Parathyroid adenoma (tissue), 2 donors: ENCODE data around the gene PRPS2.

Experiments
- H2AFZ ChIP-seq: fragments of 300-600 bp; sonication (generic); one replicate; pipeline ENCODE4 v1.7.0; 2017; ENCODE audit warnings: antibody characterized with exemption, mild to moderate bottlenecking
- H3K27ac ChIP-seq: fragments of 300-600 bp; sonication (generic); one replicate; pipeline ENCODE4 v1.7.0; 2017
- H3K27me3 ChIP-seq: fragments of 300-600 bp; sonication (generic); one replicate; pipeline ENCODE4 v1.7.0; 2017; ENCODE audit warnings: low read length; ENCODE audit not compliant: control insufficient read depth, insufficient read depth
- H3K36me3 ChIP-seq: fragments of 300-600 bp; sonication (generic); one replicate; pipeline ENCODE4 v1.7.0; 2017; ENCODE audit warnings: low read length; ENCODE audit not compliant: control insufficient read depth, insufficient read depth
- H3K4me1 ChIP-seq: fragments of 300-600 bp; sonication (generic); one replicate; pipeline ENCODE4 v1.7.0; 2017; ENCODE audit warnings: control low read depth
- H3K4me2 ChIP-seq: fragments of 300-600 bp; sonication (generic); one replicate; pipeline ENCODE4 v1.7.0; 2017; ENCODE audit warnings: low read length
- H3K4me3 ChIP-seq: fragments of 300-600 bp; sonication (generic); one replicate; pipeline ENCODE4 v1.7.0; 2017; ENCODE audit warnings: low read depth, low read length
- H3K79me2 ChIP-seq: fragments of 300-600 bp; sonication (generic); one replicate; pipeline ENCODE4 v1.7.0; 2017; ENCODE audit warnings: control low read depth
- H3K9ac ChIP-seq: fragments of 300-600 bp; sonication (generic); one replicate; pipeline ENCODE4 v1.7.0; 2017; ENCODE audit warnings: mild to moderate bottlenecking
- H3K9me3 ChIP-seq: fragments of 300-600 bp; sonication (generic); one replicate; pipeline ENCODE4 v1.7.0; 2017; ENCODE audit warnings: low read length; ENCODE audit not compliant: control insufficient read depth
- TF ChIP-seq, protein P1 (sequence below): fragments of 300-600 bp; sonication (generic); IDR thresholded peaks from one replicate; pipeline ENCODE4 v1.7.0; 2017; ENCODE audit warnings: antibody characterized with exemption, mild to moderate bottlenecking
- donor health status: primary hyperparathyroidism.

Gene PRPS2

DNA sequence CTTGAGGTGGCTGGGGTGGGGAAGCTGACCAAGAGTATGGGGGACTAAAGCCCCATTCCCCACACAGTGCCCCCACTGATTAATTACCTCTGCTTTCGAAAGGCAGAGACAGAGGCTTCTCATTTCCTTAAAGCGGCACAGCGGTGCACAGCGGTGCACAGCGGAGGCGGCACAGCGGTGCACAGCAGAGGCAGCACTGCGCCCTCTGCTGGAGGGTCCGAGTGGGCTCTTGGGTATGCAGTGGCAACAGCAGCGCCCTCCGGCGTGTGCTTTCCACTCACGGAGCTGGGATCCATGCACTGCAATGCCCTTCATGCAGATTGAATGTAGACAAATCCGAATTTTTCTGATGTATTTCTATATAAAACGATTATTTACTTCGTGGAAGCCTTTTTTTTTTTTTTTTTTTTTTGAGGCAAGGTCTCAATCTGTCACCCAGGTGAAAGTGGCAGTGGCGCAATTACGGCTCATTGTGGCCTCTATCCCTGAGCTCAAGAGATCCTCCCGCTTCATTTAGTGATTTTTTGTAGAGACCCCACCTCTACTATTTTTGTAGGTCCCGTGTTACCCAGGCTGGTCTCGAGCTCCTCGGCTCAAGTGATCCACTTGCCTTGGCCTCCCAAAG is 19.7 kb upstream of the PRPS2 start:
- no peaks in the 10 kb centered on the region for H3K4me1 ChIP-seq
- no peak overlapping the region for H3K9ac ChIP-seq
- TF ChIP-seq, protein P1, sequence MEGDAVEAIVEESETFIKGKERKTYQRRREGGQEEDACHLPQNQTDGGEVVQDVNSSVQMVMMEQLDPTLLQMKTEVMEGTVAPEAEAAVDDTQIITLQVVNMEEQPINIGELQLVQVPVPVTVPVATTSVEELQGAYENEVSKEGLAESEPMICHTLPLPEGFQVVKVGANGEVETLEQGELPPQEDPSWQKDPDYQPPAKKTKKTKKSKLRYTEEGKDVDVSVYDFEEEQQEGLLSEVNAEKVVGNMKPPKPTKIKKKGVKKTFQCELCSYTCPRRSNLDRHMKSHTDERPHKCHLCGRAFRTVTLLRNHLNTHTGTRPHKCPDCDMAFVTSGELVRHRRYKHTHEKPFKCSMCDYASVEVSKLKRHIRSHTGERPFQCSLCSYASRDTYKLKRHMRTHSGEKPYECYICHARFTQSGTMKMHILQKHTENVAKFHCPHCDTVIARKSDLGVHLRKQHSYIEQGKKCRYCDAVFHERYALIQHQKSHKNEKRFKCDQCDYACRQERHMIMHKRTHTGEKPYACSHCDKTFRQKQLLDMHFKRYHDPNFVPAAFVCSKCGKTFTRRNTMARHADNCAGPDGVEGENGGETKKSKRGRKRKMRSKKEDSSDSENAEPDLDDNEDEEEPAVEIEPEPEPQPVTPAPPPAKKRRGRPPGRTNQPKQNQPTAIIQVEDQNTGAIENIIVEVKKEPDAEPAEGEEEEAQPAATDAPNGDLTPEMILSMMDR = no peak
- no peak overlapping the region for H3K27ac ChIP-seq
- H3K4me2 ChIP-seq = no peak overlapping the region
- no peaks in the 10 kb centered on the region for H3K27me3 ChIP-seq
- no peak overlapping the region for H3K4me3 ChIP-seq
- no peak overlapping the region for H2AFZ ChIP-seq
- no peaks in the 10 kb centered on the region for H3K9me3 ChIP-seq
- H3K36me3 ChIP-seq = no peaks in the 10 kb centered on the region
- H3K79me2 ChIP-seq = no peaks in the 10 kb centered on the region

DNA sequence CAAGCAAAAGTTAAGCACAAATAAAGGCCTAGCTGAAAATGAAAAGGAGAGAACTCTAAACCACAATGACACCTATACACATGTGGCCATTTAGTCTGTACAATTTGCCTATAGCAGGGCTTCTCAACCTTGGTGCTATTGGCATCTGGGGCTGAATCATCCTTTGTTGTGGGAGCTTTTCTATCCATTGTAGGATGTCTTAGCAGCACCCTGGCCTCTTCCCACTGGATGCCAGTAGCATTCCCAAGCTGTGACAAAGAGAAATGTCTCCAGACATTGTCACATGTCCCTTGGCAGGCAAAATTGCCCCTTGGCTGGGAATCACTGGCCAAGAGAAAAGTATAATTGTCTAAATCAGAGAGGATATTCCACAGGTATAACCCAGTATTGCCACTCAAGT is 13.5 kb upstream of the PRPS2 start:
- TF ChIP-seq, protein P1 = no peak
- Histone ChIP-seq H3K36me3 (no peaks in the 10 kb centered on the region), H3K4me3 (no peak overlapping the region), H3K79me2 (no peaks in the 10 kb centered on the region), H3K27ac (no peak overlapping the region), H3K9ac (no peak overlapping the region), H3K4me2 (no peak overlapping the region), H3K4me1 (no peaks in the 10 kb centered on the region), H3K9me3 (no peaks in the 10 kb centered on the region), H2AFZ (no peak overlapping the region), H3K27me3 (no peaks in the 10 kb centered on the region)

DNA sequence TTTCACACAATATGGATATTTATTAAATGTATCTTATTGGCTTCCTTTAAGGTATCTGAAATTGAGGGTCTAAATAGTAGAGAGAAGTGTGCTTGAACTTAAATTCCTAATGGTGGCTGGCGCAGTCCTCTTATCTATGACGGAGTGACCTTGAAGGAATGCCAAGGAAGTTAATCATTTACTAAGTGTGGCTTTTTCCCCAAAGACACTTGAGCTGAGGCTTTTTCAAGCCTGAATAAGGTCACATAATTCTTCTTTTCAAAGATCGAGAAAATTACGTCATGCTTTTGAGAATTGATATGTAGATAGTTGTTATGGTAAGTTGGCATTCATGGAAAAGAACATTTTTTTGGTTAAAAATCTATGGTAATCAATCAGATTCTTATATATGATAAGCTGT is 11.7 kb upstream of the PRPS2 start:
- Histone ChIP-seq H3K4me2 (no peak overlapping the region), H3K79me2 (no peaks in the 10 kb centered on the region), H3K9me3 (no peaks in the 10 kb centered on the region), H3K36me3 (no peaks in the 10 kb centered on the region), H3K9ac (no peak overlapping the region), H3K4me3 (no peak overlapping the region), H2AFZ (no peak overlapping the region), H3K27me3 (no peaks in the 10 kb centered on the region), H3K27ac (no peak overlapping the region), H3K4me1 (no peaks in the 10 kb centered on the region)
- TF ChIP-seq, protein P1 = no peak

DNA sequence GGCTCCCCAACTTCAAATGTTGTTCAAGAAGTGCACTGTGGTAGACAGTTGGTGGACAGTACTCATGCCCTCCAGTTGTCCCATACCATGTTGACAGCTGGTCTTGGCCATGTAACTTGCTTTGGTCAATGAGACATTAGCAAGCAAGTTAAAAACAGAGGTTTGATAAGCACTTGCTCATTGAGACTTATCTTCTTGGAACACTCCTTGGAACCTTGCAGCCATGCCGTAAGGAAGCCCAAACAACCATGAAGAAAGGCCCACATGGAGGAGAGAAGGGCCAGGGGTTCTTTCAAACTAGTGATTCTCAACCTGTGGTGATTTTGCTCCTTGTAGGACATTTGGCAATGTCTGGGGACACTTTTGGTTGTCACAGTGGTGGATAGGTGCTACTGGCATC is 2.6 kb upstream of the PRPS2 start:
- Histone ChIP-seq H3K9ac (no peak overlapping the region), H3K27me3 (no peaks in the 10 kb centered on the region), H3K4me1 (no peaks in the 10 kb centered on the region), H3K36me3 (no peaks in the 10 kb centered on the region), H2AFZ (no peak overlapping the region), H3K27ac (no peak overlapping the region), H3K4me3 (no peak overlapping the region), H3K4me2 (no peak overlapping the region), H3K79me2 (no peaks in the 10 kb centered on the region), H3K9me3 (no peaks in the 10 kb centered on the region)
- TF ChIP-seq, protein P1 = no peak

DNA sequence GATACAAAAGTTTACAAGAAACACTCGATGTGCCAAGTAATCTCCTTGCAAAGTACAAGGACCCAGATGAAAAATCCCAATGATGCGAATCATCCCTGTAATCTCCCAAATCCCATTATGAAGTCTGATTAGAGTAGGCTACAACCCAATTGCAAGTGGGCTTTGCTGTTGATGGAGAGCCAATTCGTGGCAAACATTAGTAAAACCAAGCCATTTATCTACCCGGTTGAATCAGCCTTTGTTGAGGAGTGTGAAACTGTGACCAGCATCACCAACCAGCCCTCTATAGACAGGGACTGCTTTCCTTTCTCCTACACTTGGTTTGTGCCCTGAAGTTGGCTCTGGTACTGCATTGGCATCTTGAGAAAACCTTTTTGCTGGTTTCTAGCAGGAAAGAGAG is 1.2 kb upstream of the PRPS2 start:
- no peak overlapping the region for H2AFZ ChIP-seq
- H3K9ac ChIP-seq = no peak overlapping the region
- no peaks in the 10 kb centered on the region for H3K27me3 ChIP-seq
- no peaks in the 10 kb centered on the region for H3K79me2 ChIP-seq
- H3K4me1 ChIP-seq = no peaks in the 10 kb centered on the region
- no peaks in the 10 kb centered on the region for H3K9me3 ChIP-seq
- H3K27ac ChIP-seq = no peak overlapping the region
- no peak overlapping the region for H3K4me2 ChIP-seq
- TF ChIP-seq, protein P1 = no peak
- H3K4me3 ChIP-seq = no peak overlapping the region
- H3K36me3 ChIP-seq = no peaks in the 10 kb centered on the region
